ENCODE measurements around the gene RIT2. TPM values are rescaled to one million over a fixed set of nuclear protein-coding genes. Genes with fewer than 3 reads are reported as not detected.

Gene RIT2
- total RNA-seq, 4 donors from 2014 or later, result not detected

DNA sequence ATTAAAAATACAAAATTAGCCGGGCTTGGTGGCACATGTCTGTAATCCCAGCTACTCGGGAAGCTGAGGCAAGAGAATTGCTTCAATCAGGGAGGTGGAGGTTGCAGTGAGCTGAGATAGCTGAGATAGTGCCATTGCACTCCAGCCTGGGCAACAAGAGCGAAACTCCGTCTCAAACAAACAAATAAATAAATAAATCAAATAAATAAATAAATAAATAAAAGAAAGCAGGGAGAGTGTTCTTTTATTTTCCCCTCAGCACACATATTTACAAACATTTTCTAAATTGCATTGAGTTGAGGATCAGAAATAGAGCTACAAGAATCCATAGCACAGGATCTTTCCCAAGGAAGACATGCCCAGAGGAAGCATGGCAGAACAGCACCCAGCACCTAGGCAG lies 71.9 kb downstream of the RIT2 start:
- H3K4me3 ChIP-seq (ENCODE audit: low read depth, poor library complexity, severe bottlenecking), result no peak overlapping the region
- TF ChIP-seq, protein P1, sequence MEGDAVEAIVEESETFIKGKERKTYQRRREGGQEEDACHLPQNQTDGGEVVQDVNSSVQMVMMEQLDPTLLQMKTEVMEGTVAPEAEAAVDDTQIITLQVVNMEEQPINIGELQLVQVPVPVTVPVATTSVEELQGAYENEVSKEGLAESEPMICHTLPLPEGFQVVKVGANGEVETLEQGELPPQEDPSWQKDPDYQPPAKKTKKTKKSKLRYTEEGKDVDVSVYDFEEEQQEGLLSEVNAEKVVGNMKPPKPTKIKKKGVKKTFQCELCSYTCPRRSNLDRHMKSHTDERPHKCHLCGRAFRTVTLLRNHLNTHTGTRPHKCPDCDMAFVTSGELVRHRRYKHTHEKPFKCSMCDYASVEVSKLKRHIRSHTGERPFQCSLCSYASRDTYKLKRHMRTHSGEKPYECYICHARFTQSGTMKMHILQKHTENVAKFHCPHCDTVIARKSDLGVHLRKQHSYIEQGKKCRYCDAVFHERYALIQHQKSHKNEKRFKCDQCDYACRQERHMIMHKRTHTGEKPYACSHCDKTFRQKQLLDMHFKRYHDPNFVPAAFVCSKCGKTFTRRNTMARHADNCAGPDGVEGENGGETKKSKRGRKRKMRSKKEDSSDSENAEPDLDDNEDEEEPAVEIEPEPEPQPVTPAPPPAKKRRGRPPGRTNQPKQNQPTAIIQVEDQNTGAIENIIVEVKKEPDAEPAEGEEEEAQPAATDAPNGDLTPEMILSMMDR (IDR thresholded peaks at IDR 0.05), result no peak
- no peak for TF ChIP-seq POLR2A (IDR thresholded peaks at IDR 0.05)
- 66 to 67% methylated on average over 4 of the region's 4 CpGs for WGBS, 2 donors
- DNase-seq (ENCODE audit: low spot score in 2 of 2), result no peak
- intact Hi-C loops (cut with DNase I; ENCODE audit: low total_unique reads), result no loop called here

DNA sequence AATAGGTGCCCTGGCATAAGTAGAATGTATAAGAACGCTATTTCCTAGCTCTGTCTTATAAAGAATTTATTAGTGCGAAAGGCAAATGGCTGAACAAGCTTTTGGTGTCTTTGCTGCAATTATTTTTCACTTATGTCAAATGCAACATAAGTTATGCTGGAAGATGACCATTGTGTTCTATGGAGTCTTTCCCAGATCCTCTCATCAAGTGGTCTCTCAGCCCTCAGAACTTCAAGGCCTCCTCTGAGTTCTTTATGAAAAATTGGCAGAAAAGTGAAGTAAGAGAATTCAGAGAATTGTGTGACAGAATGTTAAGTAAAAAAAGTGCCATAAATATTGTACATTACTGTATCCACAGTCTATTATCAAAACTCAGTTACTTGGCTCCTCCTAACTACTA lies 75.2 kb downstream of the RIT2 start:
- intact Hi-C loops (cut with DNase I; ENCODE audit: low total_unique reads), result no loop called here
- no peak for TF ChIP-seq POLR2A (IDR thresholded peaks at IDR 0.05)
- TF ChIP-seq, protein P1 (IDR thresholded peaks at IDR 0.05), result no peak
- 89 to 90% methylated on average over 2 of the region's 2 CpGs for WGBS, 2 donors
- no peak for DNase-seq (ENCODE audit: low spot score in 2 of 2)
- H3K4me3 ChIP-seq (ENCODE audit: low read depth, poor library complexity, severe bottlenecking), result no peak overlapping the region

DNA sequence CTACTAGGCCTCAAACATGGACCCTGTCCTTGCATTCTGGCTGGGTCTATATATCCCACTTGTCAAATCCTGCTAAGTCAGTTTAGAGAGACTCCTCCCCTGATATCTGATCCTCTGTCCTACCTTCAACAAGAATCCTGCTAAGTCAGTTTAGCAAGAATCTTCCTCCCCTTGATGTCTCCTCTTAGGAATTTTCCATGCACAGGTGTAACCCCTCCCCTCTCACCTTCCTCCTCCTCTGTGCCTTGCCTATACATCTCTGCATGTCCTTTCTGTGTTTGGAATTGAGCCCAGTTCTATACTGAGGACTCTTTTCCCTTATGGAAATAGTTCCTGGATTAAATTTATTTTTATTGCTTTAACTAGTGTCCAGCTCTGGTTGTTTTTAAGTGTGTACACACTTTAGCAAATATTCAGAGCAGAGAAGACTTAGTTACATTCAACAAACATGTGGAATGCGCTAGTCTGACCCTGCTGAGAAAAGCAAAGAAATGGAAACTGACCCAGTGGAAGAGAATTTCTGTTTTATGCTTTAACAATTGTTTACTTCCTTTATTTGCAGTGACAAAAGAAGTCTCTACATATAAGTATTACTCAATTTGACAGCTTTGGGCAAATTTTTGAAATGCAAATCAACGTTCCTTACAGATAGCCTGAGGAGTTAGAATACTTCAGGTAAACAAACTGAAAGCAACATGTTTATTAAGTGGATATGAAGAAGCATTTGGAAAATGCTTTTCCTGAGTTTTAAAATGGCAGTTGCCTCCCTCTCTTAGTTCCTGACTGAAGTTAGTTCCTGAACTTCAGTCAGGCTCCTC lies 80.6 kb downstream of the RIT2 start:
- no peak overlapping the region for H3K4me3 ChIP-seq (ENCODE audit: low read depth, poor library complexity, severe bottlenecking)
- TF ChIP-seq, protein P1 (IDR thresholded peaks at IDR 0.05), result no peak
- no peak for TF ChIP-seq POLR2A (IDR thresholded peaks at IDR 0.05)
- WGBS, 2 donors, result 45 to 47% methylated on average over 2 of the region's 2 CpGs
- DNase-seq (ENCODE audit: low spot score in 2 of 2), result no peak
- intact Hi-C loops (cut with DNase I; ENCODE audit: low total_unique reads), result no loop called here

DNA sequence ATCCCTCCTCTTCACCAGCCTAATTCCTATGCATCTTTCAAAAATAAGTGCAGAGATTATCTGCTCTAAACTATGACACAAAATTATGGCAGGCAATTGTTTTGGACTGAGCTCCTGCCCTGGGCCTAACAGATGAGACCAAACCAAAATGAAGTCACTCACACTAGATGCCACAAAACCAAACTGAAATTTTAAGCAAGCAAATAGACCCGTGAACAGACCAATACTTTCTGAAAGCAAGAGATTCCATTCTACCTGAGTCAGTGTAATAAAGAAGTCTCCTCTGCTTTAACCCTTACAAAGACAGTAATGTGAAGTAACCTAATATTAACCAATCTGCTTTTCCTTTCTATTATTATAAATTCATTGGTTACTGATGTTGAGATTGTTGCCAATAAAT lies 84.3 kb downstream of the RIT2 start:
- intact Hi-C loops (cut with DNase I; ENCODE audit: low total_unique reads), result no loop called here
- no peak overlapping the region for H3K4me3 ChIP-seq (ENCODE audit: low read depth, poor library complexity, severe bottlenecking)
- 50 to 63% methylated on average over 1 of the region's 1 CpG for WGBS, 2 donors
- TF ChIP-seq POLR2A (IDR thresholded peaks at IDR 0.05), result no peak
- TF ChIP-seq, protein P1 (IDR thresholded peaks at IDR 0.05), result no peak
- no peak for DNase-seq (ENCODE audit: low spot score in 2 of 2)

DNA sequence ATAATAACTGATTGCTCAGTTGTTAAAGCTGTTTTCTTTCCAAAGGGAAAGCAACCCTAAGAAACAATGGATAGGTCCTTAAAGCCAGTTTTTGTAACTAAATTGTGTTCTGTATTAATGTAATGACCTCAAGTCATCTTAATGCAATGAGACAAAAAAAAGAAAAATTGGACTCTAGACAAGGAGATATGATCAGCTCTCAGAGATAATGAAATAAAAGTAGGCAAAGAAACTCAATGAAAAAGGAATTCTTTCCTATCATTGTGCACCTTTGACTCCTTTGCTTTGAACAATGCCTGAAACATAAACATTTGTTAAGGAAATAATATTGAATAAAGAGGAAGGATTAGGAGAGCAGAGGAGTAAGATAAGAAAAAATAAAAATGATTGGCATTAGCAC lies 86.1 kb downstream of the RIT2 start:
- intact Hi-C loops (cut with DNase I; ENCODE audit: low total_unique reads), result no loop called here

More for the DNA sequence above, 86.1 kb downstream of the RIT2 start:
- DNase-seq (ENCODE audit: low spot score in 2 of 2), result no peak
- no peak overlapping the region for H3K4me3 ChIP-seq (ENCODE audit: low read depth, poor library complexity, severe bottlenecking)
- TF ChIP-seq POLR2A (IDR thresholded peaks at IDR 0.05), result no peak
- TF ChIP-seq, protein P1 (IDR thresholded peaks at IDR 0.05), result no peak
